GM23248 (cell line): Measurements from ENCODE around the gene GPR25. TPM values are rescaled to one million over a fixed set of nuclear protein-coding genes. Genes with fewer than 3 reads are reported as not detected.
A peak's percentile ranks its signal among the peaks of the same experiment; 100 is the strongest.

Source experiments
- DNase-seq: peaks from one replicate; pipeline ENCODE4 v3.0.0-alpha.2; 2015
- H2AFZ ChIP-seq: fragments of 200-600 bp; sonication (generic); 2 replicates; pipeline ENCODE4 v1.6.1; 2016; ENCODE audit warnings: antibody characterized with exemption
- H3F3A ChIP-seq: fragments of 200-600 bp; sonication (generic); 2 replicates; pipeline ENCODE4 v1.6.1; 2016; ENCODE audit warnings: mild to moderate bottlenecking, antibody characterized with exemption, mixed run types; ENCODE audit not compliant: insufficient read depth
- H3K27ac ChIP-seq: fragments of 200-600 bp; sonication (generic); 2 replicates; pipeline ENCODE4 v1.5.1; 2016; ENCODE audit warnings: mild to moderate bottlenecking
- H3K27me3 ChIP-seq: fragments of 200-600 bp; sonication (generic); replicated peaks from 2 replicates; pipeline ENCODE4 v1.6.1; 2016; ENCODE audit warnings: mild to moderate bottlenecking; ENCODE audit not compliant: insufficient read depth
- H3K36me3 ChIP-seq: fragments of 200-600 bp; sonication (generic); 2 replicates; pipeline ENCODE4 v1.6.1; 2016; ENCODE audit warnings: low read depth, mild to moderate bottlenecking
- H3K4me1 ChIP-seq: fragments of 200-600 bp; sonication (generic); 2 replicates; pipeline ENCODE4 v1.6.1; 2016; ENCODE audit warnings: mild to moderate bottlenecking; ENCODE audit not compliant: insufficient read depth
- H3K4me2 ChIP-seq: fragments of 200-600 bp; sonication (generic); one replicate; pipeline ENCODE4 v1.6.1; 2016; ENCODE audit warnings: mild to moderate bottlenecking; ENCODE audit not compliant: unreplicated experiment
- H3K4me3 ChIP-seq: fragments of 200-600 bp; sonication (generic); 2 replicates; pipeline ENCODE4 v1.5.1; 2016; ENCODE audit warnings: mild to moderate bottlenecking
- H3K79me2 ChIP-seq: fragments of 200-600 bp; sonication (generic); 2 replicates; pipeline ENCODE4 v1.6.1; 2016; ENCODE audit warnings: mild to moderate bottlenecking; ENCODE audit not compliant: insufficient read depth
- H3K9ac ChIP-seq: fragments of 200-600 bp; sonication (generic); 2 replicates; pipeline ENCODE4 v1.6.1; 2016; ENCODE audit warnings: mild to moderate bottlenecking
- H3K9me2 ChIP-seq: fragments of 200-600 bp; sonication (generic); 2 replicates; pipeline ENCODE4 v1.6.1; 2016; ENCODE audit warnings: mixed run types, mild to moderate bottlenecking, moderate library complexity; ENCODE audit not compliant: insufficient read depth
- H3K9me3 ChIP-seq: fragments of 200-600 bp; sonication (generic); one replicate; pipeline ENCODE4 v1.6.1; 2017; ENCODE audit warnings: low read depth
- H4K20me1 ChIP-seq: fragments of 200-600 bp; sonication (generic); 2 replicates; pipeline ENCODE4 v1.6.0; 2016; ENCODE audit not compliant: insufficient read depth
- EZH2 ChIP-seq: fragments of 200-600 bp; sonication (generic); IDR thresholded peaks from 2 replicates; pipeline ENCODE4 v1.6.1; 2018; ENCODE audit warnings: antibody characterized with exemption, mild to moderate bottlenecking; ENCODE audit not compliant: insufficient read depth, poor library complexity, severe bottlenecking
- EZH2phosphoT487 ChIP-seq: fragments of 200-600 bp; sonication (generic); IDR thresholded peaks from 2 replicates; pipeline ENCODE4 v1.6.1; 2018; ENCODE audit warnings: antibody characterized with exemption, moderate library complexity, mild to moderate bottlenecking, low read depth; ENCODE audit not compliant: insufficient read depth
- WGBS, 2 experiments: methylation state at CpG; one replicate each; pipeline ENCODE4 v1.1.6; 2015 to 2017; ENCODE audit warnings: low lambda C conversion rate in 2 of 2, low coverage in 1 of 2; ENCODE audit errors: missing lambda C conversion rate in 2 of 2; 5-methylcytosine and 5-hydroxymethylcytosine counted together
- in situ Hi-C: fragments of 300-500 bp; cut with MboI; formaldehyde crosslinking; loops from 2 replicates; pipeline ENCODE4 v1.15.0; 2020
- polyA plus RNA-seq: library from polyadenylated mRNA; unstranded; fragments of >200 nt; fragmentation: Nextera tagmentation; extraction: Ambion mirVana; gene quantifications from 2 replicates; pipeline ENCODE4 v1.2.1, GENCODE V29; 2016
- total RNA-seq: library from RNA; depleted of rRNA; stranded (reverse); fragments of >200 nt; shearing (Covaris generic); gene quantifications from 2 replicates; pipeline ENCODE4 v1.2.3, GENCODE V29; 2014

The GPR25 gene
- total and polyA plus RNA-seq, 2 experiments from 2014 or later: not detected

- Histone ChIP-seq H4K20me1 (no peaks in the 10 kb centered on the region), H3K36me3 (peaks cover 15% of the 10 kb centered on the region), H3K9ac (no peak overlapping the region), H3K9me3 (no peaks in the 10 kb centered on the region), H2AFZ (no peak overlapping the region), H3K79me2 (no peaks in the 10 kb centered on the region), H3K4me2 (no peak overlapping the region), H3K4me3 (no peak overlapping the region), H3K9me2 (no peaks in the 10 kb centered on the region), H3F3A (peaks cover 11% of the 10 kb centered on the region), H3K4me1 (no peaks in the 10 kb centered on the region), H3K27ac (no peak overlapping the region), H3K27me3 (peaks cover 9% of the 10 kb centered on the region; the same call in 1 of the 2 replicates)
- DNase-seq: no peak
- WGBS, 2 experiments: 63 to 71% methylated on average over 11 of the region's 11 CpGs
- in situ Hi-C loops: no loop called here
- TF ChIP-seq EZH2 (no peak), EZH2phosphoT487 (no peak)
Observed at GRCh38 chr1:200867018-200867811, 5.6 kb upstream of the GPR25 start.

- H3K79me2 ChIP-seq: no peaks in the 10 kb centered on the region
Observed at GRCh38 chr1:200869376-200869752, 3.4 kb upstream of the GPR25 start.

GRCh38 chr1:200869753-200870391 lies 2.9 kb upstream of the GPR25 start:
- Histone ChIP-seq H3K4me3 (no peak overlapping the region), H3K4me1 (no peaks in the 10 kb centered on the region), H3K4me2 (no peak overlapping the region), H3F3A (peaks cover 11% of the 10 kb centered on the region; the same call in 1 of the 2 replicates), H3K79me2 (no peaks in the 10 kb centered on the region), H3K36me3 (no peaks in the 10 kb centered on the region; the same call in 1 of the 2 replicates), H3K27me3 (peaks cover 36% of the 10 kb centered on the region), H3K9me2 (no peaks in the 10 kb centered on the region), H3K9ac (no peak overlapping the region), H4K20me1 (no peaks in the 10 kb centered on the region), H3K27ac (no peak overlapping the region), H2AFZ (no peak overlapping the region), H3K9me3 (no peaks in the 10 kb centered on the region)
- no peak for DNase-seq
- WGBS, 2 experiments: 67 to 68% methylated on average over 9 of the region's 9 CpGs
- in situ Hi-C loops: no loop called here
- TF ChIP-seq EZH2 (no peak), EZH2phosphoT487 (no peak)

More at GRCh38 chr1:200869376-200869752, 3.4 kb upstream of the GPR25 start:
- no peak overlapping the region for H3K9ac ChIP-seq
- no peak overlapping the region for H2AFZ ChIP-seq
- no peaks in the 10 kb centered on the region for H3K9me3 ChIP-seq
- no peak for TF ChIP-seq EZH2
- TF ChIP-seq EZH2phosphoT487: no peak
- no peak for DNase-seq
- no peaks in the 10 kb centered on the region for H3K9me2 ChIP-seq
- no peaks in the 10 kb centered on the region; the same call in 1 of the 2 replicates for H3K36me3 ChIP-seq
- H3K27ac ChIP-seq: no peak overlapping the region
- H3K4me2 ChIP-seq: no peak overlapping the region
- no peaks in the 10 kb centered on the region for H3K4me1 ChIP-seq
- H3F3A ChIP-seq: peaks cover 11% of the 10 kb centered on the region; the same call in 1 of the 2 replicates
- no peaks in the 10 kb centered on the region for H4K20me1 ChIP-seq
- H3K4me3 ChIP-seq: no peak overlapping the region
- WGBS, 2 experiments: 65 to 70% methylated on average over 5 of the region's 5 CpGs
- H3K27me3 ChIP-seq: peaks cover 31% of the 10 kb centered on the region
- in situ Hi-C loops: no loop called here

- no peak for TF ChIP-seq EZH2
- TF ChIP-seq EZH2phosphoT487: no peak
- no peaks in the 10 kb centered on the region for H3K79me2 ChIP-seq
- peak overlapping the region; percentile 32 for H3K4me2 ChIP-seq
- H3K36me3 ChIP-seq: no peaks in the 10 kb centered on the region
- H3K27ac ChIP-seq: no peak overlapping the region
- no peaks in the 10 kb centered on the region for H4K20me1 ChIP-seq
- H3F3A ChIP-seq: no peaks in the 10 kb centered on the region
- in situ Hi-C loops: no loop called here
- WGBS, 2 experiments: 8 to 11% methylated on average over 38 to 50 of the region's 61 CpGs
- peaks cover 61% of the 10 kb centered on the region for H3K27me3 ChIP-seq
- no peaks in the 10 kb centered on the region for H3K4me1 ChIP-seq
- H3K9me2 ChIP-seq: no peaks in the 10 kb centered on the region
- DNase-seq: peak; percentile 23
- peak overlapping the region; percentile 45 for H3K4me3 ChIP-seq
- H3K9me3 ChIP-seq: no peaks in the 10 kb centered on the region
- H3K9ac ChIP-seq: no peak overlapping the region
- H2AFZ ChIP-seq: peak overlapping the region; percentile 41
Observed at GRCh38 chr1:200873116-200873670, 412 bp downstream of the GPR25 start.
